Dermis lymphatic vessel endothelial cell (primary cell): ENCODE measurements around the gene TMBIM4. TPM values are rescaled to one million over a fixed set of nuclear protein-coding genes. Genes with fewer than 3 reads are reported as not detected.

Source experiments
- total RNA-seq: library from RNA; depleted of rRNA; stranded (reverse); fragments of >200 nt; gene quantifications from 2 replicates; pipeline ENCODE4 v1.2.1, GENCODE V29; 2014

The TMBIM4 gene, protein sequence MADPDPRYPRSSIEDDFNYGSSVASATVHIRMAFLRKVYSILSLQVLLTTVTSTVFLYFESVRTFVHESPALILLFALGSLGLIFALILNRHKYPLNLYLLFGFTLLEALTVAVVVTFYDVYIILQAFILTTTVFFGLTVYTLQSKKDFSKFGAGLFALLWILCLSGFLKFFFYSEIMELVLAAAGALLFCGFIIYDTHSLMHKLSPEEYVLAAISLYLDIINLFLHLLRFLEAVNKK
- 82.9 and 94.7 TPM in 2 replicates for total RNA-seq

DNA sequence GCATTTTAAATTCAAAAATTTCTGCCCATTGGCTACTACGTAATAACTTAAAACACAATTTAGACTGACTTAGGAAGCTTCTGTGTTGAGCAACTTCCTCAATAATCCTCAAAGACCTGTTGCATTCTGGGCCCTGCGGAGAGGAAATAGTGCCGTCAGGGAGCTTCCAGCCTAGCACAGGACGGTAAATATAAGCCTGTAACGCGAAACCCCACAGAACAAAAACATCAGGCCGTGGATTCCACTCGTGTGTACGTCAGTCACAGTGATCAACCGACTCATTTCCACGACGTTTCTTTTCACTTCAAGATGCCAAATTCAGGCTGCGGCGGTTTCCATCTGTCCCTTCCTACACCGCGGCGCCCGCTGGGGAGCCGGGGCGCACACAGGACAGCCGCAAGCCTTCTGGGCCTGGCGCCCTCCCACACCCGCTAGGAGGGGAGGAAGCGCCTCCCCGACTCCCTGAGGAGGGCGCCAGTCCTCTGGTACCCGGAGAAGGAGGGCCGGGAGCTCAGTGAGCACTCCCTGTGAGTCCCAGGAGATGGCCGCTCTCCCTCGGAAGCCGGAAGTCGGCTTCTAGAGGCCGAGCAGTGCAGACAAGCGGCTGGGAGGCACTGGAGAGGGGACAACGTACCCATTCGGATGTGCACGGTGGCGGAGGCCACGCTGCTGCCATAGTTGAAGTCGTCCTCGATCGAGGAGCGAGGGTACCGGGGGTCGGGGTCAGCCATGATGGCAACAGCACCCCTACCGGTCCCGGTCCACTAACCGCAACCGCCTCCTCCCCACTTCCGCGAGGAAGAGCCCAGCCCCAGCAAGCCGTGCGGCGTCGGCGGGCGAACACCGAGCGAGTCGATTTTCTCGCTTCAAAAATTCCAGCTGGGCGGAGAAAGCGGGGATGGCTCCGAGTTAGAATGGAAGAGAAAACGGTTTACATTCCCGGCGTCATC, at the start of gene TMBIM4:
TMBIM4 (minus strand) TSS at position 776 of the 950 bp plus-strand sequence; CDS start at position 731, 45 bp downstream.

DNA sequence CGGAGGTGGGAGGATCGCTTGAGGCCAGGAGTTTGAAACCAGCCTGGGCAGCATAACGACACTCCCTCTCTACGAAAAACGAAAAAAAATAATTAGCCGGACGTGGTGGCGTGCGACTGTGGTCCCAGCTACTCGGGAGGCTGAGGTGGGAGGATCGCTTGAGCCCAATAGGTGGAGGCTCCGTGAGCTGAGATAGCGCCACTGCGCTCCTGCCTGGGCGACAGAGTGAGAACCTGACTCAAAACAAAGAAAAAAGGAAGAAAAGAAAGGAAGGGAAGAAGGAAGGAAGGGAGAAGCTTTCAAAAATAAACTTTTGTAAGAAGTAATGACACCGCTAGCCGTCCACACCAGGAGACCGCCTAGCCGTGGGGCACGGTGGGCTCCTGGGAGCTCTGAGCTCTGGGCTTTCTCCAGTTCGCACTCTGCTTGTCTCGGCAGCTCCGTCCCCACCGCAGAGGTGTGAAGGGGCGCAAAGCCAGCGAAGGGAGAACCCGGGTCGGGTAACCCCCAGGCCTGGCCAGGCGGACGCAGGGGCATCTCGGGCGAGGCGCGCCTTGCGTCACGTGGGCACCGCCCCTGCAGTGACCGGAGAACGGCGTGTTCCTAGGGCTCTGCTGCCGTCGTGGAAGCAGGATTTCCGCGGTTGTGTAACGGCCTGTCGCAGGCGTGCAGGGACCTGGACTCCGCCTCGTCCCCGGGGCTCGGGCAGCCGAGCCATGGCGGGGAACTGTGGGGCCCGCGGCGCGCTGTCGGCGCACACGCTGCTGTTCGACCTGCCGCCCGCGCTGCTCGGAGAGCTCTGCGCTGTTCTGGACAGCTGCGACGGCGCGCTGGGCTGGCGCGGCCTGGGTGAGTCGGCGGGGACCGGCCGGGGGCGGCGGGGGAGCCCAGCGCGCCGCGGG, 19.0 kb upstream of the TMBIM4 start, which contains the start of gene IRAK3:
IRAK3 (plus strand) TSS at position 631 of the 902 bp plus-strand sequence; CDS start at position 717, 86 bp downstream.

DNA sequence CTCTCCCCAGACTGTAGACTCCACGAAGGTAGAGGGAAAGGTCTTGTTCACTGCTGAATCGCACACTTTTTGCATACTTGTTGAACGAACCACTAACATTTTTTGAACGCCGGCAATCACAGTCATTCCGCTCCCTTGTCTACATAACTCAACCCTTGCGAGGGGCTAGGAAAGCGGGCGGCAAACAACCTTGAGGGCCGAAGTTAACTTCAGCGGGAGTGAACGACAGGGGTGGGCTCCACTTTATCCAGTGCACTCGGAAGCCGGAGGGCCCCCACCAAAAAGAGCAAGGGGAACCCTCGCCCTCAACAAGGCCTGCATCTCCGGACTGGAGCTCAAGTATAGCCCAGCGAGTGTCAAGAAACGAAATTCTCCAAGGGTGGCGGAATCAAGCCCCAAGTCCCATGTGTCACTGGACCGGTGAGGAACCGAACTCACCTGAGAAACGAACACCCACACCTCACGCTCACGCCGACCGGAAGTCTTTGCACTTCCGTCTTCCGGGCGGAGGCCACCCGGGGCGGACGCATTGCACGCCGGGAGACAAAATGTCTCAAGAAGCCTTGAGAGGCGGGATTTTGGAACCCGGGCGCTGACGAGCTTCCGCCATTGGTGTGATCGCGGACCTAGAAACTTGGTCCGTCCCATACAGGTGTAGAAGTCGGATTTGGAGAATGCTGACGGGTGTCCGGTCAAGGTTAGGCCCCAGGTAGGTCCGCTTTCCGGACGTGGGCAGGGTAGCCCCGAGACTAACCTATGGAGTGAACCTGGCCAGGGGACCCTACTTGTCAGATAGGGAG, 39.3 kb downstream of the TMBIM4 start, which contains the start of gene LLPH:
LLPH (minus strand) TSS at position 484 of the 800 bp plus-strand sequence. CDS start 1,644 bp downstream, outside the sequence.

Other genes with a start within 250 kb of the TMBIM4 start
- 2.4 and 3.1 TPM in 2 replicates for gene LLPH, start 39.2 kb downstream of the TMBIM4 start, total RNA-seq
- gene IRAK3, start 19.2 kb upstream of the TMBIM4 start, total RNA-seq = 14.7 and 16.5 TPM in 2 replicates
- 0.98 and 2.2 TPM in 2 replicates for gene HELB, start 132.5 kb upstream of the TMBIM4 start, total RNA-seq